IMR-90 (cell line): ENCODE results near the gene STX4. TPM values are rescaled to one million over a fixed set of nuclear protein-coding genes. Genes with fewer than 3 reads are reported as not detected.

Experiments
- ATAC-seq: fragments of 200-7000 bp; cut with Tn5 transposase; 2 replicates; pipeline ENCODE4 v1.9.1; 2020; ENCODE audit warnings: low read depth, mild to moderate bottlenecking, moderate library complexity
- BruUV-seq: library from RNA; stranded (reverse); fragments of 400-500 nt; replicated peaks from 2 replicates; lab custom pipeline; 2021; lab: Mats Ljungman, UMichigan
- CTCF ChIA-PET: fragments of 300-600 bp; formaldehyde crosslinking; extraction: SDS; loops from one replicate; lab custom pipeline; 2021; ENCODE audit warnings: antibody characterized with exemption; lab: Yijun Ruan, JAX
- POLR2A ChIA-PET: fragments of 300-600 bp; sonication (Branson Sonifier 250); formaldehyde crosslinking; loops from one replicate; lab custom pipeline; 2022; ENCODE audit warnings: antibody characterized with exemption; ENCODE audit not compliant: unreplicated experiment; lab: Charles Lee
- DNase-seq: peaks from one replicate; pipeline ENCODE4 v3.0.0; 2013
- H2AFZ ChIP-seq: replicated peaks from 2 replicates; pipeline ENCODE3; 2013; ENCODE audit warnings: low read length, mild to moderate bottlenecking; ENCODE audit not compliant: poor library complexity
- H2AK5ac ChIP-seq: 2 replicates; pipeline ENCODE4 v1.6.1; 2013; ENCODE audit warnings: low read depth, low read length, inconsistent platforms
- H2AK9ac ChIP-seq: replicated peaks from 2 replicates; pipeline ENCODE3; 2013; ENCODE audit warnings: mild to moderate bottlenecking, low read depth, low read length, moderate library complexity; ENCODE audit not compliant: poor library complexity
- H2BK120ac ChIP-seq: 2 replicates; pipeline ENCODE4 v1.6.1; 2013; ENCODE audit warnings: low read depth, low read length, inconsistent platforms
- H2BK15ac ChIP-seq: 3 replicates; pipeline ENCODE4 v1.6.1; 2013; ENCODE audit warnings: low read depth, low read length, inconsistent platforms
- H2BK20ac ChIP-seq: 2 replicates; pipeline ENCODE4 v1.6.1; 2013; ENCODE audit warnings: low read depth, mild to moderate bottlenecking, inconsistent platforms, low read length, moderate library complexity
- H2BK5ac ChIP-seq: 2 replicates; pipeline ENCODE4 v1.6.1; 2013; ENCODE audit warnings: mild to moderate bottlenecking, low read depth, low read length, inconsistent platforms; ENCODE audit not compliant: poor library complexity, severe bottlenecking
- H3K14ac ChIP-seq: replicated peaks from 2 replicates; pipeline ENCODE4 v1.6.1; 2013; ENCODE audit warnings: low read depth, low read length, inconsistent platforms
- H3K18ac ChIP-seq: 2 replicates; pipeline ENCODE4 v1.6.1; 2013; ENCODE audit warnings: low read depth, low read length, control low read depth
- H3K23ac ChIP-seq: 2 replicates; pipeline ENCODE4 v1.6.1; 2013; ENCODE audit warnings: low read depth, low read length, inconsistent platforms
- H3K27ac ChIP-seq: 2 replicates; pipeline ENCODE4 v1.5.1; 2013; ENCODE audit warnings: mild to moderate bottlenecking, control low read depth, low read length; ENCODE audit not compliant: insufficient read depth
- H3K27me3 ChIP-seq: 2 replicates; pipeline ENCODE4 v1.6.1; 2013; ENCODE audit warnings: low read length; ENCODE audit not compliant: control insufficient read depth, insufficient read depth
- H3K36me3 ChIP-seq: 2 replicates; pipeline ENCODE4 v1.6.1; 2013; ENCODE audit warnings: low read length, mixed read lengths; ENCODE audit not compliant: control insufficient read depth, insufficient read depth
- H3K4ac ChIP-seq: 2 replicates; pipeline ENCODE4 v1.6.1; 2013; ENCODE audit warnings: low read depth, low read length, inconsistent platforms
- H3K4me1 ChIP-seq: 2 replicates; pipeline ENCODE4 v1.6.1; 2013; ENCODE audit warnings: low read length, mixed read lengths; ENCODE audit not compliant: control insufficient read depth, insufficient read depth
- H3K4me2 ChIP-seq: 2 replicates; pipeline ENCODE4 v1.6.1; 2013; ENCODE audit warnings: low read depth, mild to moderate bottlenecking, control low read depth, low read length, moderate library complexity
- H3K4me3 ChIP-seq: 2 replicates; pipeline ENCODE4 v1.5.1; 2013; ENCODE audit warnings: low read depth, mild to moderate bottlenecking, control low read depth, low read length, moderate library complexity; ENCODE audit not compliant: insufficient read depth
- H3K56ac ChIP-seq: 2 replicates; pipeline ENCODE4 v1.6.1; 2013; ENCODE audit warnings: low read length, inconsistent platforms; ENCODE audit not compliant: insufficient read depth; ENCODE audit errors: extremely low read depth
- H3K79me1 ChIP-seq, 2 experiments: 2 replicates each; pipeline ENCODE4 v1.6.1; 2013; ENCODE audit warnings: low read length in 2 of 2, inconsistent platforms in 1 of 2, low read depth in 1 of 2
- H3K9ac ChIP-seq: 2 replicates; pipeline ENCODE4 v1.6.1; 2013; ENCODE audit warnings: low read depth, low read length, control low read depth
- H3K9me1 ChIP-seq: 2 replicates; pipeline ENCODE4 v1.6.1; 2013; ENCODE audit warnings: low read length, inconsistent platforms; ENCODE audit not compliant: insufficient read depth
- H3K9me3 ChIP-seq: 2 replicates; pipeline ENCODE4 v1.6.1; 2013; ENCODE audit warnings: low read length; ENCODE audit not compliant: control insufficient read depth, insufficient read depth
- H4K20me1 ChIP-seq: 2 replicates; pipeline ENCODE4 v1.6.1; 2013; ENCODE audit warnings: low read length, inconsistent platforms; ENCODE audit not compliant: insufficient read depth
- H4K5ac ChIP-seq: 2 replicates; pipeline ENCODE4 v1.6.1; 2013; ENCODE audit warnings: mild to moderate bottlenecking, low read depth, low read length, control low read depth
- H4K8ac ChIP-seq, 2 experiments: 2 replicates each; pipeline ENCODE4 v1.6.1; 2013; ENCODE audit warnings: low read depth in 2 of 2, low read length in 2 of 2, control low read depth in 1 of 2, inconsistent platforms in 1 of 2
- H4K91ac ChIP-seq: 2 replicates; pipeline ENCODE4 v1.6.1; 2013; ENCODE audit warnings: low read depth, low read length, inconsistent platforms; ENCODE audit not compliant: insufficient read depth
- MAFK ChIP-seq: IDR thresholded peaks from 2 replicates; pipeline ENCODE4 v1.6.1; 2012; ENCODE audit warnings: low read depth, low read length, improper control_type of control experiment
- POLR2A ChIP-seq: IDR thresholded peaks from 2 replicates; pipeline ENCODE4 v1.6.1; 2012; ENCODE audit warnings: mild to moderate bottlenecking, low read depth, low read length
- WGBS, 2 experiments: methylation state at CpG; one replicate each; pipeline versions ENCODE4 v1.1.5 to v1.1.7; 2013; ENCODE audit warnings: missing lambda C conversion rate in 2 of 2; ENCODE audit not compliant: insufficient read length in 1 of 2; ENCODE audit errors: extremely low coverage in 2 of 2; 5-methylcytosine and 5-hydroxymethylcytosine counted together
- dilution Hi-C: fragments of 300-500 bp; cut with HindIII; formaldehyde crosslinking; loops from one replicate; pipeline ENCODE4 v1.14.3; 2018; ENCODE audit warnings: low sequenced_read_pairs; ENCODE audit not compliant: unreplicated experiment
- in situ Hi-C: fragments of 300-500 bp; cut with MboI; formaldehyde crosslinking; loops from 3 replicates; pipeline ENCODE4 v1.14.3; 2019; ENCODE audit warnings: low sequenced_read_pairs, inconsistent platforms, mixed read lengths
- intact Hi-C: fragments of 100-400 bp; cut with micrococcal nuclease; formaldehyde crosslinking; loops from 2 replicates; pipeline ENCODE4 v1.10.0; 2022
- polyA plus RNA-seq, 3 experiments: library from polyadenylated mRNA; depleted of rRNA; stranded (reverse); fragments of >200 nt; gene quantifications; 2 replicates each; pipeline ENCODE4 v1.2.3, GENCODE V29; 2012; ENCODE audit warnings: low replicate concordance in 1 of 3
- total RNA-seq: library from RNA; depleted of rRNA; stranded (reverse); fragments of >200 nt; gene quantifications from 2 replicates; pipeline ENCODE4 v1.2.3, GENCODE V29; 2012

Gene STX4
- total and polyA plus RNA-seq, 2 of the 4 experiments (the other 2 are of a cell fraction) = 23.5 to 67.9 TPM

DNA sequence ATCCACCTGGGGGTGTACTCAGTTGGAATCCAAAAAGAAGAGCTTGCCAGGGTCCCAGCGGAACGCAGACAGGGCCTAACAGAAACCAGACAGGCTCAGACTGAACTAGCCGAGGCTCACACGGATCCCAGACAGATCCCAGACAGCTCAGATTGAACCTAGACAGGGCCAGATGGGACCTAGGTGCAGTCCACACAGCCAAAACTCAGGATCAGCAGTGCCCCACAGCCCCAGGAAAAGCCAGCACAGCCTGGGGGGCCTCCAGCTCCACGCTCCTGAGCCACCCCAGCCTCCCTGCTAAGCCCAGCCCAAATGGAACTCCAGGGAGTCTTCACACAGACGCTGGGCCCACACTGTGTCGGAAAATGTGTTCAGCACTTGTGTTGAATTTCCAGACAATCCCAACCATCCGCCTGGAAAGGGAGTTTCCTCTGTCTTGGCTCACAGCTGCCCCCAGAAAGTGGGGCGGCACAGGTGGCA lies 30.5 kb upstream of the STX4 start:
- Histone ChIP-seq H4K8ac (no peak overlapping the region), H4K20me1 (no peaks in the 10 kb centered on the region), H2BK120ac (no peak overlapping the region), H3K9me1 (peaks cover 15% of the 10 kb centered on the region), H4K5ac (no peak overlapping the region), H4K91ac (no peak overlapping the region), H3K23ac (no peak overlapping the region), H2BK5ac (no peak overlapping the region), H3K56ac (no peak overlapping the region), H3K27me3 (no peaks in the 10 kb centered on the region), H3K9me3 (no peaks in the 10 kb centered on the region), H3K9ac (no peak overlapping the region), H3K4me2 (no peak overlapping the region), H2BK20ac (no peak overlapping the region), H3K27ac (no peak overlapping the region), H3K4ac (no peak overlapping the region), H2BK15ac (no peak overlapping the region), H2AK5ac (no peak overlapping the region), H3K4me1 (peaks cover 28% of the 10 kb centered on the region), H3K4me3 (no peak overlapping the region), H3K79me1 (peaks cover 0 to 27% of the 10 kb centered on the region in 2 experiments; a peak in 2 of 4 replicates), H2AK9ac (no peak overlapping the region), H3K18ac (no peak overlapping the region), H3K14ac (no peak overlapping the region), H3K36me3 (peaks cover 1% of the 10 kb centered on the region; the same call in 1 of the 2 replicates), H2AFZ (no peak overlapping the region)
- no TSS peak for BruUV-seq
- intact Hi-C loops (no loop called here), in situ Hi-C loops (no loop called here), dilution Hi-C loops (no loop called here)
- ChIA-PET POLR2A (no interaction called here), CTCF (no interaction called here)
- 81% methylated on average over 6 of the region's 9 CpGs; no CpG with 5 or more reads in 1 of the 2 experiments for WGBS, 2 experiments
- DNase-seq (no peak), ATAC-seq (no peak)
- TF ChIP-seq MAFK = no peak
- TF ChIP-seq POLR2A = no peak
